ENCODE results near the gene RSAD1.

DNA sequence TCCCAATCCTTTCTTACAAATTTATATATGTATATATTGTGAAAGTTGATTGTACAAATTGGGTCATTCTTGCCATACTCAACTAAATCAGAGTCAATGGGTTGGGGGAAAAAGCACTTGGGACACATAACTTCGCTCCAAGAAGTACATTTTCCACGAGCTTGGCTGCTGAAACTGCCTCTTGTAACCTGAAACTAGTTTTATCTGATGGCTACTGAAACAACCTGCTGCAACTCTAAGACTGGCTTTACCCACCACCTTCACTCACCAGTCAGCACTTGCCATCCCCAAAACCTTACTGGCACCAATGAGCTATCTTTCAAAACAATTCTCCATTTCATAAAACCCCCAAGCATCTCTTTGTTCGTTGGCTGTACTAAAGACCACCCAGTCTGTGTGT lies 15.1 kb downstream of the RSAD1 start:
- TF ChIP-seq PKNOX1 (IDR thresholded peaks at IDR 0.05), result no peak
- no peak for TF ChIP-seq HDGF (IDR thresholded peaks at IDR 0.05; ENCODE audit: borderline replicate concordance)
- no peak for TF ChIP-seq BHLHE40 (IDR thresholded peaks at IDR 0.05; ENCODE audit: borderline replicate concordance)
- no peak for TF ChIP-seq SUZ12 (IDR thresholded peaks at IDR 0.05)
- TF ChIP-seq FOXK2 (IDR thresholded peaks at IDR 0.05), result no peak
